ENCODE data around the gene ANO5. TPM values are rescaled to one million over a fixed set of nuclear protein-coding genes. Genes with fewer than 3 reads are reported as not detected.

ANO5 gene
- total and polyA plus RNA-seq, 7 donors, result 0.23 to 16.8 (median 10.8) TPM

GRCh38 chr11:22169833-22170232 is 23.1 kb upstream of the ANO5 start:
- Histone ChIP-seq H3K27ac (no peak overlapping the region), H3K9me3 (no peaks in the 10 kb centered on the region), H3K36me3 (no peaks in the 10 kb centered on the region), H3K27me3 (peaks cover 0 to 6% (median 0%) of the 10 kb centered on the region in 3 donors), H3K4me3 (no peak overlapping the region), H3K4me1 (no peaks in the 10 kb centered on the region)
- intact Hi-C loops (cut with DNase I), result loop anchor here (5.0 kb wide), 1 partner anchor 132 kb away; no protein-coding TSS in a partner anchor
- TF ChIP-seq POLR2A (IDR thresholded peaks at IDR 0.05), result no peak
- TF ChIP-seq CTCF (IDR thresholded peaks at IDR 0.05), result peak in 1 of 4 experiments; percentile 26
- TF ChIP-seq POLR2AphosphoS5 (IDR thresholded peaks at IDR 0.05), result no peak
- TF ChIP-seq EP300 (IDR thresholded peaks at IDR 0.05), result no peak
- 0 to 3% methylated on average over 2 of the region's 2 CpGs for WGBS, 2 donors
- no peak for DNase-seq

- intact Hi-C loops (cut with DNase I), result loop anchor here (5.0 kb wide), 1 partner anchor 129 kb away; no protein-coding TSS in a partner anchor
These were observed 19.4 kb upstream of the ANO5 start for GRCh38 chr11:22173532-22173931.

GRCh38 chr11:22177186-22177585 is 15.7 kb upstream of the ANO5 start:
- 75 to 80% methylated on average over 4 of the region's 4 CpGs for WGBS, 2 donors

More at GRCh38 chr11:22173532-22173931, 19.4 kb upstream of the ANO5 start:
- H3K9me3 ChIP-seq, result no peaks in the 10 kb centered on the region
- no peaks in the 10 kb centered on the region for H3K4me1 ChIP-seq
- no peak overlapping the region for H3K27ac ChIP-seq
- H3K27me3 ChIP-seq, result peaks cover 0 to 6% (median 0%) of the 10 kb centered on the region in 3 donors
- TF ChIP-seq EP300 (IDR thresholded peaks at IDR 0.05), result no peak
- no peak for TF ChIP-seq CTCF (IDR thresholded peaks at IDR 0.05)
- no peak for TF ChIP-seq POLR2AphosphoS5 (IDR thresholded peaks at IDR 0.05)
- no peak for TF ChIP-seq POLR2A (IDR thresholded peaks at IDR 0.05)
- DNase-seq, result no peak
- no peak overlapping the region for H3K4me3 ChIP-seq
- 38 to 40% methylated on average over 4 of the region's 4 CpGs for WGBS, 2 donors
- no peaks in the 10 kb centered on the region for H3K36me3 ChIP-seq

GRCh38 chr11:22179626-22180025 is 13.3 kb upstream of the ANO5 start:
- TF ChIP-seq CTCF (IDR thresholded peaks at IDR 0.05) (no peak), EP300 (IDR thresholded peaks at IDR 0.05) (no peak), POLR2AphosphoS5 (IDR thresholded peaks at IDR 0.05) (no peak), POLR2A (IDR thresholded peaks at IDR 0.05) (no peak)
- Histone ChIP-seq H3K27ac (no peak overlapping the region), H3K36me3 (no peaks in the 10 kb centered on the region), H3K4me3 (no peak overlapping the region), H3K27me3 (no peaks in the 10 kb centered on the region), H3K4me1 (no peaks in the 10 kb centered on the region), H3K9me3 (no peaks in the 10 kb centered on the region)
- no peak for DNase-seq
- intact Hi-C loops (cut with DNase I), result no loop called here

More at GRCh38 chr11:22177186-22177585, 15.7 kb upstream of the ANO5 start:
- H3K9me3 ChIP-seq, result no peaks in the 10 kb centered on the region
- H3K27me3 ChIP-seq, result no peaks in the 10 kb centered on the region
- no peaks in the 10 kb centered on the region for H3K36me3 ChIP-seq
- H3K27ac ChIP-seq, result no peak overlapping the region
- no peak overlapping the region for H3K4me3 ChIP-seq
- no peak for DNase-seq
- TF ChIP-seq POLR2A (IDR thresholded peaks at IDR 0.05), result no peak
- TF ChIP-seq CTCF (IDR thresholded peaks at IDR 0.05), result no peak
- no peak for TF ChIP-seq EP300 (IDR thresholded peaks at IDR 0.05)
- TF ChIP-seq POLR2AphosphoS5 (IDR thresholded peaks at IDR 0.05), result no peak
- no peaks in the 10 kb centered on the region for H3K4me1 ChIP-seq
- intact Hi-C loops (cut with DNase I), result no loop called here

GRCh38 chr11:22180131-22180530 is 12.8 kb upstream of the ANO5 start:
- WGBS, 2 donors, result 74 to 75% methylated on average over 3 of the region's 3 CpGs
- H3K27me3 ChIP-seq, result no peaks in the 10 kb centered on the region
- H3K27ac ChIP-seq, result no peak overlapping the region
- H3K4me1 ChIP-seq, result no peaks in the 10 kb centered on the region
- no peaks in the 10 kb centered on the region for H3K36me3 ChIP-seq
- no peak for TF ChIP-seq POLR2A (IDR thresholded peaks at IDR 0.05)
- no peaks in the 10 kb centered on the region for H3K9me3 ChIP-seq
- intact Hi-C loops (cut with DNase I), result no loop called here
- no peak for DNase-seq
- H3K4me3 ChIP-seq, result no peak overlapping the region

Measured in sigmoid colon (tissue), 7 donors.